ENCODE data around the gene LCN12.
A peak's percentile ranks its signal among the peaks of the same experiment; 100 is the strongest.

The LCN12 gene

GRCh38 chr9:136972743-136973142 lies 20.7 kb downstream of the LCN12 start:
- DNase-seq (ENCODE audit: low spot score) (no peak), FAIRE-seq (no peak)

GRCh38 chr9:136973618-136974617 lies 21.8 kb downstream of the LCN12 start:
- no peak for DNase-seq (ENCODE audit: low spot score)
- FAIRE-seq: no peak

GRCh38 chr9:136974817-136975535 lies 22.9 kb downstream of the LCN12 start:
- FAIRE-seq (no peak), DNase-seq (ENCODE audit: low spot score) (no peak)

- FAIRE-seq (no peak), DNase-seq (ENCODE audit: low spot score) (no peak)
These were observed 23.6 kb downstream of the LCN12 start for GRCh38 chr9:136975644-136976043.

DNA sequence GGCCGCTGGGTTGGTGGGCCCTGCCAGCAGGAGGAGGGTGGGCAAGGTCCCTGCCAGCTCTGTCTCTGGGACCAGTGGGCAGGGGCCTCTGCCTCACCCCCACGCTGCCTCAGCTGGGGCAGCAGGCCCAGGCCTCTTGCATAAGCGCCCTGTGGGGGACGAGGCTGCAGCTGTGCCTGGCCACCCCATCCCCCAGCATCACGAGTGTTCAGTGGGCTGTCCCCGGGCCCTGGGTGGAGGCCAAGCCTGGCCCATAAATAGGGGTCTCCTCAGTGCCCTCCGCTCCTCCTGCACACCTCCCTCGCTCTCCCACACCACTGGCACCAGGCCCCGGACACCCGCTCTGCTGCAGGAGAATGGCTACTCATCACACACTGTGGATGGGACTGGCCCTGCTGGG lies 25.1 kb downstream of the LCN12 start, which contains the start of gene PTGDS:
Gene PTGDS, plus strand, starts transcription at position 282 of the 400 bp plus-strand sequence. Its CDS starts 75 bp downstream, at position 357.
- FAIRE-seq (no peak), DNase-seq (ENCODE audit: low spot score) (no peak)

- no peak for FAIRE-seq
- DNase-seq (ENCODE audit: low spot score): no peak
These were observed 25.6 kb downstream of the LCN12 start for GRCh38 chr9:136977649-136978072.

DNA sequence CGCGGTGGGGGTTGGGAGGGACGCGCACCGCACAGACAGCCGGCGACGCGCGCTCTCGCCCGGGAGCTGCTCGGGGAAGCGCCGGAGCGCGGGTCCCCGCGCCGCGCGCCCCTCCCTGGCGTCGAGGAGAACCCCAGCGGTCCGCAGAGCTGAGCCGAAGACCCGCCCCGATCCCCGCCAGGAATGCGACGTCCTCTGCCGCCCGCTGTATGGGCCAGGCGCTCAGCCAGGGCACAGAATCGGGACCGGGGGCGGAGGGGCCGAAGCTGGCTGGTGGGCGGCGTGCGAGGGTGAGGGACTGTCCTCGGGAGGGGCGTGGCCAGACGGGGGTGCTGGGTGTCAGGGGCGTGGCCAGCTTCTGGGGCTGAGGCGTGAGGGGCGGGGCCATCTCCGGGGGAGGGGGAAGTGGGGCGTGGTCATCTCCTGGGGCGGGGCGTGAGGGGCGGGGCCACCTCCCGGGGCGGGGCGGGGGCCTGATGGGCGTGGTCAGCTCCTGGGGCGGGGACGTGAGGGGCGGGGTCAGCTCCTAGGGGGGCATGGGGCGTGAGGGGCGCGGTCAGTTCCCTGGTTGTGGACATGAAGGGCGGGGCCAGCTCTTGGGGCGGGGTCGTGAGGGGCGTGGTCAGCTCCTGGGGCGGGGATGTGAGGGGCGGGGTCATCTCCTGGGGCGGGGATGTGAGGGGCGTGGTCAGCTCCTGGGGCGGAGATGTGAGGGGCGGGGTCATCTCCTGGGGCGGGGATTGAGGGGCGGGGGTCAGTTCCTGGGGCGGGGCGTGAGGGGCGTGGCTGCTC lies 26.2 kb downstream of the LCN12 start:
- no peak for FAIRE-seq
- DNase-seq (ENCODE audit: low spot score): peak; percentile 71

DNA sequence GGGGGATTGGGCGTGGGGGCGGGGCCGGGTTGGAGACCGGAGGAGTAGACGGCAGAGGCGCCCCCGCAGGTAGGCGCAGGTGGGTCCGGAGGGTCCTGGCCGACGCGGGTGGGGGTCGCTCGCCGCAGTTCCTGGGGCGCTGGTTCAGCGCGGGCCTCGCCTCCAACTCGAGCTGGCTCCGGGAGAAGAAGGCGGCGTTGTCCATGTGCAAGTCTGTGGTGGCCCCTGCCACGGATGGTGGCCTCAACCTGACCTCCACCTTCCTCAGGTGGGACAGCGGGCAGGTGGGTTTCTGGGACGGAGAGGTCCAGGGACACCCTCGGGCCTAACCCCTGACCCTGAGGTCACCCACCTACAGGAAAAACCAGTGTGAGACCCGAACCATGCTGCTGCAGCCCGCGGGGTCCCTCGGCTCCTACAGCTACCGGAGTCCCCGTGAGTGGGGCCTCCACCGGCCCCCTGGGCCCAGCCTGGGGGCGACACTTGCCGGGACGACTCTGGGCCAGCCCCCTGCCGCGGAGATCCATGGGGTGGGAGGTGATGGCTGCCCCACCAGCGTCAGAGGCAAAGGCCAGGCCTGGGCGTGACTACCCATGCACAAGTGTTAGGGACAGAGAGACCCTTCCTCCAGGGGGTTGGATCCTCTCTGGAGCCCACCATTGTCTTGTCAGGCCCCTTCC lies 26.9 kb downstream of the LCN12 start:
- no peak for DNase-seq (ENCODE audit: low spot score)
- no peak for FAIRE-seq

DNA sequence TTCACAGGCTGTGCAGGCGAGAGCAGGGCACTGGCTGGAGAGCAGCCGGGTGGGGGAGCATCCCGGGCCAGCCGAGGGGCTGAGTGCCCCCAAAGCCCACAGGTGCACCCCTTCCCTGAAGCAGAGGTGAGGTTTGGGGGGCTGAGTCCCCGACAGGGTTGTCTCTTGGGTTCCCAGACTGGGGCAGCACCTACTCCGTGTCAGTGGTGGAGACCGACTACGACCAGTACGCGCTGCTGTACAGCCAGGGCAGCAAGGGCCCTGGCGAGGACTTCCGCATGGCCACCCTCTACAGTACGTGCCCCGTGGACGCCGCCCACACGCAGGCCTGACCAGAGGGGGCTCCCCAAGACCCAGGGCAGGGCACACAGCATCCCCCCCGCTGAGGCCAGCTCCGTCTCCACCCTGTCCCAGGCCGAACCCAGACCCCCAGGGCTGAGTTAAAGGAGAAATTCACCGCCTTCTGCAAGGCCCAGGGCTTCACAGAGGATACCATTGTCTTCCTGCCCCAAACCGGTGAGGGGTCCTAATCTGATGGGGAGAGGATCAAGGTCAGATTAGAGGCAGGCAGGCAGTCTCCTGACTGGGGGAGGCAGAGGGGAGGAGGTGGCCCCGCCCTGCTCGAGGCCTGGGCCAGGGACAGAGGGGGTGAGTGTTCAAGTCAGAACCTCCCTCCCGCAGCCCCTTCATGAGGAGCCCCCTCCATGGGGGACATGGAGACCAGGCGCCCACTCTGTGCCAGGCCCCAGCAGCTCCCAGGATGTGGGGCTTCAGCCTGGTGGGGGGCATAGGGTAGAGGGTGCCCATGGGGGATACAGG lies 27.9 kb downstream of the LCN12 start:
- DNase-seq (ENCODE audit: low spot score): no peak
- FAIRE-seq: no peak

- FAIRE-seq (no peak), DNase-seq (ENCODE audit: low spot score) (no peak)
These were observed 28.8 kb downstream of the LCN12 start for GRCh38 chr9:136980669-136981478.

GRCh38 chr9:136981588-136982231 lies 29.6 kb downstream of the LCN12 start:
- no peak for FAIRE-seq

DNA sequence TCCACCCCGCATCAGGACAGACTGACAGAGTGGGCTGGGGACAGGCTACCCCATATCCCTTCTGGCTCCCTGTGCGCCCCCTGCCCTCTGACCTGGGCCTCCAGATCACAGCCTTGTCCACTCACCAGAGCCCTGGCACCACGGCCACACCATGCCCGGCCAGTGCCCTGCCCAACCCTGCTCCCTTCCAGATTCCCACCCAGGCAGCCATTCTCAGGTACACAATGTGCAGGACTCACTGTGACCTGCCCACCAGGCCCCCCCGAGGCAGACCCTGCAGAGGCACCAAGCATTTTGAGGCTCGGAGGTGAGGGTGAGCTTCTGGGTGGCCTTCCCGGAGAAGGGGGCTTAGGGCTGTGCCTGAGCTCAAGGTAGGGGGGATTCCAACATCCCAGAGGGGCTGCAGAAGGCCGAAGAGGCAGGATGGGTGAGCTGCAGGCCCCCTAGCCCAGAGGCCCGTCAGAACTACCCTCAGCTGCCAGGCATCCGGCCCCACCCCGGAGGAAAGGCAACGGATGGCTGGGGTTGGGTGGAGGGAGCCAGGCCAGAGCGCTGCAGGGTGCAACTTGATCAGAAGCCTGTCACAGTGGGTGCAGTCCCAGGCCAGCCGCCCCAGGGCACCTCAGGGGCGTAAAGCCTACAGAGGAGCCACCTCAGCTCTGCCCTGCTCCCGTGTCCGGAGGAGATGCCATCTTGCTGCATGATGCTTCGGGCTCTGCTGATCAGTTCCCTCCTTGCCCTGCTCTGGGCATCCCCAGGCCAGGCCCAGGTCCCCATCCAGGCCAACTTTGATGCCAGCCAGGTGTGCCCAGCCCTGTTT lies 30.4 kb downstream of the LCN12 start, which contains the start of gene LCNL1:
Gene LCNL1, plus strand, starts transcription at position 762 of the 820 bp plus-strand sequence. CDS start 594 bp downstream, outside the sequence.
- FAIRE-seq (no peak), DNase-seq (ENCODE audit: low spot score) (no peak)

More at GRCh38 chr9:136981588-136982231, 29.6 kb downstream of the LCN12 start:
- no peak for DNase-seq (ENCODE audit: low spot score)

- FAIRE-seq: no peak
- no peak for DNase-seq (ENCODE audit: low spot score)
These were observed 31.1 kb downstream of the LCN12 start for GRCh38 chr9:136983167-136983566.

DNA sequence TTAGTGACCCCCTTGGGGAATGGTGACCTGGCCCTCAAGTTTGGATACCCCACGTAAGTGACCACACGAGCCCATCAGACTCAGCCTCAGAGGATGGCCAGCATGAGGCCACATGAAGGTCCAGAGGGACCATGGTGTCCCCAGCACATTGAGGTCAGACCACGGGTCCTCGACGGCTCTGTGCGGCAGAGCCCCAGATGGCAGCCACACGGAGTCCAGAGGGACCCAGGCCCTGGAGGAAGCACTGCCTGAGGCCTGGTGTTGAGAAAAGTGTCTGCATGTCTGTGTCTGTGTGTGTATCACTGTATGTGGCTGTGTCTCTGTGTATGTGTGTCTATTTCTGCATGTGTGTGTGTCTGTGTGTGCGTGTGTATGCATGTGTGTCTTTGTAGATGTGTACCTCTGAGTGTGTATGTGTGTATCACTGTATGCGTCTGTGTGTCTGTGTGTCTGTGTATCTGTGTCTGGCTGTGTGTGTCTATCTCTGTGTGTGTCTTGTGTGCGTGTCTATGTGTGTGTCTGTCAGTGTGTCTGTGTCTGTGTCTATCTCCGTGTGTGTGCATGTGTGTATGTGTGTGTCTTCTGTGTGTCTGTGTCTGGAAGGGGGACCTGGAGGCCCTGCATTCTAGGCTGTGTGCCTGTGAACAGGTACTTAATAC lies 31.7 kb downstream of the LCN12 start:
- DNase-seq (ENCODE audit: low spot score): no peak
- peak; percentile 93 for FAIRE-seq

DNA sequence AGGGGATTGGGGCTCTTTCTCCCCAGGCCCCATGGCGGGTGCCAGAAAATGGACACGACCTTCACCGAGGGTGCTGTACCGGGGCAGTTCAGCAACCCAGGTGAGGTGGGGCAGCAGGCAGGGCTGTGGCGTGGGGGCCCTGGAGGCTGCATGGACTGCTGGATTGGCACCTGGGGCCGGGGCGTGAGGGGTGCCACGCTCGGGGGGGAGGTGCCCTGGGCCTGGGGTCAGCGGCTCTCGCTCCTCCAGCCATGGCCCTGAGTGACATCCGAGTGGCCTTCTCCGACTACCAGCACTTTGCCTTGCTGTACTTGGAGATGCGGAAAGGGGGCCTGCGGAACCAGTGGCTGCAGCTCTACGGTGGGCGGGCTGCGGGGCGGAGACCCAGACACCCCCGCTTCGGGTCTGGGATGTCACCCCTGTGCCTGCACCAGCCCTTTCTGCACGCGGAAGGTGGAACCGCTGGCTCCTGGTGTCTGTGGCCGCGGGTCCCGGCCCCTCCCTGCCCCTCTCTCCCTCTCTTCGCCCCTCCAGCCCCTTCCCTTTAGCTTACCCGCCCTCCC lies 32.5 kb downstream of the LCN12 start:
- DNase-seq (ENCODE audit: low spot score) (no peak), FAIRE-seq (no peak)

- FAIRE-seq: no peak
- no peak for DNase-seq (ENCODE audit: low spot score)
These were observed 33.0 kb downstream of the LCN12 start for GRCh38 chr9:136985027-136985602.
